GM12875 (cell line): Measurements from ENCODE around the gene HYAL1.
"Not testable (repeated sequence)": the region's sequence is repeated elsewhere in the genome, so short reads cannot be mapped to it uniquely, and the experiment has no call there.

Experiments used
- H3K4me3 ChIP-seq: one replicate; pipeline ENCODE4 v1.5.1; 2011; ENCODE audit warnings: low read depth, low read length, control low read depth
- TF ChIP-seq, protein P1 (sequence below): IDR thresholded peaks from 2 replicates; pipeline ENCODE4 v1.5.1; 2011; ENCODE audit warnings: low read depth, mild to moderate bottlenecking, control low read depth, inconsistent platforms, low read length, moderate library complexity, borderline replicate concordance; ENCODE audit not compliant: insufficient read depth

The HYAL1 gene

DNA sequence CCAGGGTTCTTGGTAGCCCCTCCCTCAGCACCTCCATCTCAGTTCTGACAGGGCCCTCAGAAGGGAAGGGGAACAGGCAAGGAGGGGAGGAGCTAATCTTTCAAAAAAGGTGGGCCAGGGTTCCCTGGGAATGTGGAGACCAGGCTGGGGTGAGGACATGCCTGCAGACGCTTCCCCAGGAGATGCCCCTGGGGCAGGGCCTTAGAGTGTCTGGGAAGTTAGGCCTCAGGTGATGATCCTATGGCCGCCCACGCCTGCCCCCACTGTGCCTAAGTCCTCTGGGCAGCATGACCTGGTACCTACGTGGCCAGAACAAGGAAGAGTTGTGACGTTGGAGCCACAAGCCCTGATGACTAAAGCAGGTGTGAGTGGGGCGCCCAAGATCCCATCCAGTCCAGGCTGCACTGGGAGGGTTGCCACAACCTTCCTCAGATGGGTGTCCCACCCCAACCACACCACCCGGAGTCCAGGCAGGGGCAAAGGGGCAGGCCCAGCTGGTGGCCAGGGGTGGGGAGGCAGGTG is 38.3 kb downstream of the HYAL1 start:
- TF ChIP-seq, protein P1, sequence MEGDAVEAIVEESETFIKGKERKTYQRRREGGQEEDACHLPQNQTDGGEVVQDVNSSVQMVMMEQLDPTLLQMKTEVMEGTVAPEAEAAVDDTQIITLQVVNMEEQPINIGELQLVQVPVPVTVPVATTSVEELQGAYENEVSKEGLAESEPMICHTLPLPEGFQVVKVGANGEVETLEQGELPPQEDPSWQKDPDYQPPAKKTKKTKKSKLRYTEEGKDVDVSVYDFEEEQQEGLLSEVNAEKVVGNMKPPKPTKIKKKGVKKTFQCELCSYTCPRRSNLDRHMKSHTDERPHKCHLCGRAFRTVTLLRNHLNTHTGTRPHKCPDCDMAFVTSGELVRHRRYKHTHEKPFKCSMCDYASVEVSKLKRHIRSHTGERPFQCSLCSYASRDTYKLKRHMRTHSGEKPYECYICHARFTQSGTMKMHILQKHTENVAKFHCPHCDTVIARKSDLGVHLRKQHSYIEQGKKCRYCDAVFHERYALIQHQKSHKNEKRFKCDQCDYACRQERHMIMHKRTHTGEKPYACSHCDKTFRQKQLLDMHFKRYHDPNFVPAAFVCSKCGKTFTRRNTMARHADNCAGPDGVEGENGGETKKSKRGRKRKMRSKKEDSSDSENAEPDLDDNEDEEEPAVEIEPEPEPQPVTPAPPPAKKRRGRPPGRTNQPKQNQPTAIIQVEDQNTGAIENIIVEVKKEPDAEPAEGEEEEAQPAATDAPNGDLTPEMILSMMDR, result no peak
- H3K4me3 ChIP-seq, result no peak overlapping the region

DNA sequence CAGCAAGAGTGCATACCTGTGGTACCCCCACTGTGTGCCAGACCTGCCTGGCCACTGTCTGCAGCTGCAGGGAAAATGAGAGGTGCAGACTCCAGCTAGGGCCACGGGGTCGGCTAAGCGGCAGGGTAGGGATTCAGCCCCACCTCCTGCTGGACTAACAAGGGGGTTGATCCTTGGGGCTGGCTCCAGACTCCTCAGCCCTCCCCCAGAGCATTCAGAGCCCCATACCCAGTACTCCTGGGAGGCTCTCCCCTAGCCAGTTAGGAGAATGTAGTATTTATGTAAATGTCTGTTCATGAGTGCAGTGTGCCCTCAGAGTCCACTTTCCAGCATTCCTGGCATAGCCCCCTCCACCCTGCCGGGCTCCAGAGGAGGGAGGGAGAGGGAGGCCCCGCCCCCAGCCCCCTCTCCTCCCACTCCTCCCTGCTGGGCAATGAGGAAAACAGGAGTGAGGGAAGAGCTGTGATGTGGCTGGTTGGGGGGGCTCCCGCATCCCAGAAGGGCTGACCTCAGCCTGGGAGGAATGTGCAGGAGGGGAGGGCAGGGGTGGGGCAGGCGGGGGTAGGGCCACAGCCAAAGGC is 38.9 kb downstream of the HYAL1 start:
- TF ChIP-seq, protein P1, result no peak
- H3K4me3 ChIP-seq, result no peak overlapping the region

DNA sequence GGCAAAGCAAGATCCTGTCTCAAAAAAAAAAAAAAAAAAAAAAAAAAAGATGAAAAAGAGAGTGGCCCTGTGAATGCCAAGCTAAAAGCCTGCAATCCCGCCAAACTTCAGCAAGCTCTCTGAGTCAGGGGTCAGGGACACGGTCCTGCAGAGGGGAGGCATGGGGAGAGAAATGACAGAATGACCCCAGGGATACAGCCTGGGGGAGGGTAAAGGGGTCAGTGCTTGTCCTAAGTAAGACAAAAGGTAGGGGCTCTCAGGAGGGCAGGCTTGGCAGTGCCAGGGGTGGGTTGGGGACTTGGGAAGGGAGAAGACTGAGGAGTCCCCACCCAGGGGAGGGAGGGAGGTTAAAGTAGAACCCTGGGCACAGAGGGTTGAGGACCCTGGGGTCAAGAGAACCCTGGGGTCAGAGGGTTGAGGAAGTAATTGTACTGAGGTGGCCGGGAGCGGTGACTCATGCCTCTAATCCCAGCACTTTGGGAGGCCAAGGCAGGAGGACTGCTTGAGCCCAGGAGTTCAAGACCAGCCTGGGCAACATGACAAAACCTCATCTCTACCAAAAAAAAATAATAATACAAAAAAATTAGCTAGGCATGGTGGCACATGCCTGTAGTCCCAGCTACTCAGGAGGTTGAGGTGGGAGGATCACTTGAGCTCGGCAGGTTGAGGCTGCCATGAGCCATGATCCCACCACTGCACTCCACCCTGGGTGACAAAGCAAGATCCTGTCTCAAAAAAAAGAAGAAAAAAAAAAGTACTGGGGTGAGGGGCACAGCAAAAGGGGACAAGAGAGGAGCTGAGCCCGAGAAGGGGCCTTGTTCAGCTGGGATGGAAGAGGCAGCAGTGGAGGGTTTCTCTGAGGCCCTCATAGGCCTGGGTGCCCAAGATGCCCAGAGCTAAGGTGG is 39.6 kb downstream of the HYAL1 start:
- no peak overlapping the region for H3K4me3 ChIP-seq
- TF ChIP-seq, protein P1, result no peak

DNA sequence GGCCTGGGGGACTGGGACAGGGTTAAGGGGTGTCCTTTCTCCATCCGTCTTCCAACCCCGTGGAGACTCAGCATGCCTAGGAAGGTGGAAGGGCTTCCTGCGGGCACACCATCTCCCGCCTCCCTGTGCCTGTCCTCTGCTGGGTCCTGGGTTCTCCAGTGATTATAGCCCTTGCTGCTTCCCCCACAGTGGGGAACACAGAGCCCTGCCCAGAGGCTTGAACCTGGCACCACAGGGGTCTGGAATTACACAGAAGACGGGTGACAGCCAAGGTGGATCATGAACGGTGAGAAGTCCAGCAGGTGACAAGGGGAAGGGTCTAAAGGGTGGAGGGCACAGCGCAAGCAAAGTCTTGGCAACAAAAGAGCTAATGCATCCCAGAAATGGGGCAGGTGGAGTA is 40.6 kb downstream of the HYAL1 start:
- TF ChIP-seq, protein P1, result no peak
- H3K4me3 ChIP-seq, result no peak overlapping the region

DNA sequence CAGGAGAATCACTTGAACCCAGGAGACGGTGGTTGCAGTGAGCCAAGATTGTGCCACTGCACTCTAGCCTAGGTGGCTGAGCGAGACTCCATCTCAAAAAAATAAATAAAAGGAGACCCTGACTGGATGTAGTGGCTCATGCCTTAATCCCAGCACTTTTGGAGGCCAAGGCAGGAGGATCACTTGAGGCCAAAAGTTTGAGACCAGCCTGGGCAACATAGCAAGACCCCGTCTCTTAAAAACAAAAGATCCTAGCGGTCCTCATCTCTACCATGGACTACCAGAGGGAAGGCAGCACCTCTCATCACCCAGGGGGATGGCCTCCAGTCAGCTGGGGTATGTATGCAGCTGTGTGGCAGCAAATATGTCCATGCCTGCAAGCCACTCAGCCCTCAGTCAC is 41.2 kb downstream of the HYAL1 start:
- not testable (repeated sequence) for H3K4me3 ChIP-seq

DNA sequence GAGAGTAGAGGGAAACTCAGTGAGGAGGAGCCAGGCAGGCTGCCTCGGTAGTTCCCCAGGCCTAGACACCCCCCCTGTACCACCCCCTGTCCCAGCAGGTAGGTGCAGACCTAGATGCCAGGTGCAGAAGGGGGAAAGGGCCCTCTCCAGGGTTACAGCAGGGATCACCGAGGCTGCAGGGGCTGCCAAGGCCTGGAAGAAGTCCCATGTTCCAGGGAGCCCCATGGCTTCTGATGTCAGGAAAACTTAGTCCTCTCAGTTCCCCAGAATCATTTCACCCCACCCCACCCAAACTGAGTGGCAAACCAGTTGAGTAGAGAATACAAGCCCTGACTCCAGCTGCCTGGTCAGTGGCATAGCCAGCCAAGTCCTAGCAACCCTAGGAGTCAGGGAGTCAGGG is 41.9 kb downstream of the HYAL1 start:
- TF ChIP-seq, protein P1, result no peak
- no peak overlapping the region for H3K4me3 ChIP-seq

DNA sequence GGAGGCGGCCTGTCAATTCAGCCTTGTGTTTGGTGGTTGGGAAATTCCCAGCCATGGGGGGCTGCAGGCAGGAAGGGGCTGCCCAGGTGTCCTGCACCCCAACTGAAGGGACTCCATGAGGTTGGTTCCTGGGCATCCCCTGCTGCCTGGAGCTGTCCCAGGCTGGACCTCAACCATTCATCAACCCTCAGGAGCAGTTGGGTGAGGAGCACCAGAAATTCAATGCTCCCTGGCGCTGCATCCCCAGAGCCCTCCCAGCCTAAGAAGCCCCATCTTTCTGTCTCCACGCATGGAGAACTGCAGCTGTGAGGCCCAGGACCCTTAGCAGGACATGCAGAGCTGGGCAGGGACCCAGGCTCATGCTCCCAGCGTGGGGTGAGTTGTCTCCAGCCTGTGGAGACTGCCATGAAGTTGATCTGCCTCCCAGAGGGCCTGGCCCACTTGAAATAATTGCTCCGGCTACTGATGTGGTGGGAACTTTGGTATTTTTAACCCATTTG is 42.4 kb downstream of the HYAL1 start:
- TF ChIP-seq, protein P1, result no peak
- H3K4me3 ChIP-seq, result no peak overlapping the region
